ENCODE measurements around the gene ADCK1.
"Not testable (repeated sequence)": the region's sequence is repeated elsewhere in the genome, so short reads cannot be mapped to it uniquely, and the experiment has no call there.

The ADCK1 gene

DNA sequence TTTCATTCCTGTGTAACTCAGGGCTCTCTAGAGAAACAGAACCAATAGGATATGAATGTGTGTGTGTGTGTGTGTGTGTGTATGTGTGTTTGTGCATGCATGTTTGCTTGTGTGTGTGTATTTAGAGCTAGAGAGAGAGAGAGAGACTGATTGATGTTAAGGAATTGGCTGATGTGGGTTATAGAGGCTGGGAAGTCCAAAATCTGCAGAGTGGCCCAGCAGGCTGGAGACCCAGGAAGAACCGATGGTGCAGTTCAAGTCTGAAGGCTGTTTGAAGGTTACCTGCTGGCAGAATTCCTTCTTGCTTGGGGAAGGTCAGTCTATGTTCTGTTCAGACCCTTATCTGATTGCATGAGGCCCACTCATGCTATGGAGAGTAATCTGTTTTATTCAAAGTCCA lies 64.7 kb downstream of the ADCK1 start:
- no peak for DNase-seq (ENCODE audit: low read depth in 2 of 2)

GRCh38 chr14:77865455-77865854 lies 65.5 kb downstream of the ADCK1 start:
- no peak for DNase-seq (ENCODE audit: low read depth in 2 of 2)

DNA sequence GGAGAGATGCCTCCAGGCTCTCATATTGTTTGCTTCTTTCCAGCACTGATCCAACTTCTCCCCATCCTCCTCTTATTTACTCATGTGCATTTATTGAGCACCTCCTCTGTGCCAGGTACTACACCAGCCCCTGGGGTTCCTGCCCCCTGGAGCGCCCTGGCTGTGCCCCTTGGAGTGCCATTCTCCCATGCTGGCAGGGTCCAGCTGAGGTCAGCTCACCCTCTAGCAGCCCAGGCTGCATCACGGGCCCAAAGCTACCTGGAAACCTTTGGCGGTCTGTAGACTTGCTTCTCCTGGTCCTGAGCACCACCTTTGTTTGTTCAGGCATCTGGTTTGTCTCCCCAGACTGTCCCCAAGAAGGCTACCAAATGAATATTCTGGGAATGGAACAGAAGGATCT lies 67.0 kb downstream of the ADCK1 start:
- DNase-seq (ENCODE audit: low read depth in 2 of 2), result no peak

GRCh38 chr14:77867476-77867875 lies 67.6 kb downstream of the ADCK1 start:
- no peak for DNase-seq (ENCODE audit: low read depth in 2 of 2)

GRCh38 chr14:77868552-77869285 lies 68.8 kb downstream of the ADCK1 start:
- DNase-seq (ENCODE audit: low read depth in 2 of 2), result no peak

DNA sequence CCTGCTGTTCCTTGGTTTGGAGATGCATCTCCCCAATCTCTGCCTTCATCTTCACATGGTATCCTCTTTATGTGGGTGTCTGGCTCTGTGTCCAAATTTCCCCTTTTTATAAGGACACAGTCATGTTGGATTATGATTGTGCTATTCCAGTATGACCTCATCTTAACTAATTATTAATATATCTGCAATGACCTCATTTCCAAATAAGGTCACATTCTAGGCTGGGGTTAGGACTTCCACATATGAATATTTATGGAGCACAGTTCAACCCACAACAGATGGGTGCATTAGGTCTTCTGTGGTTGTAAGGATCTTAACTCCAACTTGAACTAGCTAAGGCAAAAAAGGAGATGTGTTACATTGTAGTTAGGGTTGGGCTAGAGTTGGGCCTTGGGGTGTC lies 69.4 kb downstream of the ADCK1 start:
- DNase-seq (ENCODE audit: low read depth in 2 of 2), result no peak

GRCh38 chr14:77870646-77871045 lies 70.7 kb downstream of the ADCK1 start:
- DNase-seq (ENCODE audit: low read depth in 2 of 2), result no peak

GRCh38 chr14:77872152-77872551 lies 72.2 kb downstream of the ADCK1 start:
- no peak for DNase-seq (ENCODE audit: low read depth in 2 of 2)

- no peak for DNase-seq (ENCODE audit: low read depth in 2 of 2)
Measured at GRCh38 chr14:77872983-77873382, 73.1 kb downstream of the ADCK1 start.

DNA sequence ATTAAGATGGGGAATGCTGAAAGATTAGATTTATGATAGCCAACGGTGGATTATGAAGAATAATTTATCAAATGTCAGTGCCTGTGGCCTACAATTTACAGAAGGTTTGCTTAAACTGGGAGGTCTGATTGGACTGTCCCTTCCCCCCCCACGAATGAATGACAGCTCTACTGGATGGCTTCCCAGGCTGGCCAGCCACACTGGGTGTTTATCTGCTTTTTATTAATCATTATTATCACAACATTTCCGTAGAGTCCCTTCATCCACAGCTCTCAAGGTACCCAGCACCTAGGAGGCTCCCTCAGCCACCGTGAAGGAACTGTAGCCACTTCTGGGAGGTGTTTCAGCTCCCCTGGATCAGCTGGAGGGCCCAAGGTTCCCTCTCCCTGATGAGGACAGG lies 78.9 kb downstream of the ADCK1 start:
- no peak for DNase-seq (ENCODE audit: low read depth in 2 of 2)

DNA sequence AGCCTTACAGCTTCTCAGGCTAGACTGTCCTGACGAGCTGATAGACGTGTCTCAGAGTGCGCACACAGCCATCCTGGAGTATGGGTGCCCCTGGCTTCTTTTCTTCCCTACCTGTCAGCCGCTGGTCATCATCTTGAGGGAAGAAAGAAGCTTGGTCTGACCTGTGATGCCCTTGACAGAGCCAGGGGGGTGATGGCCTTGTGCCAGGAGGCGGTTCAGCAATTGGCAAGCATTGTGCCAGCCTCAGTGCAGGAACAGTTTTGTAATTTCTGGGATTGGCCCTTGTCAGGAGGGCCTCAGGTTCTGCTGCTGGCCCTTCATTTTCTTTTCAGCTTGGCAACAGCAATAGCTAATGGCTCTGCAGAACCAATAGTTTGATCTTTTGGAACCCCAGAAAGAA lies 80.1 kb downstream of the ADCK1 start:
- no peak for DNase-seq (ENCODE audit: low read depth in 2 of 2)

DNA sequence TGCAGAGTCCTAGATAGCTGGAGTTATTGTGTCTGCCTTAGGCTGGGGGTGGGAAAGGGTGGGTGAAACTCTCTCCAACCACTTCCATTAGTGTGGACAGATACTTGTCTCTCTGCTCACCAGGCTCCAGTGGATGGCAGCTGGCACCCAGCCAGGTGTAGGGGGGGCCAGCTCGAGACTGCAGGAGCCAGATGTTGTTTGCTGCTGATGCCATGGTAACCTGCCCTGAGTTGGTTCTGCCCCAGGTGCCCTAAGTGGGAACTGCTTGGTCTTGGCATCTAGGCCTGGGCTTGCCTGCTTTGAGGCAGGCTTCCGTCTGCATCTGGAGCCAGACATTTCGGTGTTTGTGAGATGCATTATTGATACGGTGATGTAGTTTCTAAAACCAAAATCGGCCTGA lies 82.2 kb downstream of the ADCK1 start:
- no peak for DNase-seq (ENCODE audit: low read depth in 2 of 2)

GRCh38 chr14:77882636-77883035 lies 82.7 kb downstream of the ADCK1 start:
- no peak for DNase-seq (ENCODE audit: low read depth in 2 of 2)

GRCh38 chr14:77883131-77883846 lies 83.4 kb downstream of the ADCK1 start:
- no peak for DNase-seq (ENCODE audit: low read depth in 2 of 2)

DNA sequence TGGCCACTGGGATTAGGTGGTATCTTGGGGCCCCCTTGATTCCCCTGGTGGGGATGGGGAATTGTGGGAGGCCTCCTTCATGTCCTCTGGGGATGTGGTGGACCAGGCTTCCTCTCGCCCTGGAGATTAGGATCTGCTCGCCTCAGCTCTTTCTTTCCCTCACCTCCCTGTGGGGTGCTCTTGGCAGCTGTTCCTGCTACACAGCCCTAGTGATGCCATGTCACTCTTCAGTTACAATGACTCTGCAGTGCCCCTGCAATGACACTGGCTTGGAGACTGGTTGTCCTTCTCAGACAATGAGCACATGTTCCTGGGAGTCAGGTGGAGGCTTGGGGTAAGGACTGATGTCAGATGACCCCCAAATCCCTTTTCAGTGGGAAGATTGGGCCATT lies 83.9 kb downstream of the ADCK1 start:
- no peak for DNase-seq (ENCODE audit: low read depth in 2 of 2)

GRCh38 chr14:77885367-77885766 lies 85.5 kb downstream of the ADCK1 start:
- no peak for DNase-seq (ENCODE audit: low read depth in 2 of 2)

- no peak for DNase-seq (ENCODE audit: low read depth in 2 of 2)
Measured at GRCh38 chr14:77886010-77886409, 86.1 kb downstream of the ADCK1 start.

GRCh38 chr14:77888903-77889302 lies 89.0 kb downstream of the ADCK1 start:
- not testable (repeated sequence) for DNase-seq (ENCODE audit: low read depth in 2 of 2)

GRCh38 chr14:77889971-77890442 lies 90.1 kb downstream of the ADCK1 start:
- DNase-seq (ENCODE audit: low read depth in 2 of 2), result peak; percentile 41 to 47

DNA sequence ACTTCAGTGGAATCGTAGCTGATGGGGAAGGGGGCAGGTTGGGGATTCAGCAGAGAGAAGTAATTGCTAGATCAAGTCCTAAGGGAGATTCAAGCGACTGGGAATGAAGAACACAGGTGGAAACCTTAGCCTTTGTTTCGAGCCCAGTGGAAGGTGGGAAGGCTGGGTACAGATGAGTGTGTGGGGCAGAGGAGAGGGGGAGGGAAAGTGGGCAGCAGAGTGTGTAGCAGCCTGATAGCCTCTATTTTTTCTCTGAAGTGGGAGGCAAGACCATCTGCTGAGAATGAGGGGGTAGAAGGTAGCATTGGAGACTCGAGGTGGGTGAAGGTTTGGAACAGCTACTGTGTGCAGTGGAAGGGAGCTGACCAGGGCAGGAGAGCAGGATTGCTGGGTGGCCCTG lies 91.0 kb downstream of the ADCK1 start:
- no peak for DNase-seq (ENCODE audit: low read depth in 2 of 2)

DNA sequence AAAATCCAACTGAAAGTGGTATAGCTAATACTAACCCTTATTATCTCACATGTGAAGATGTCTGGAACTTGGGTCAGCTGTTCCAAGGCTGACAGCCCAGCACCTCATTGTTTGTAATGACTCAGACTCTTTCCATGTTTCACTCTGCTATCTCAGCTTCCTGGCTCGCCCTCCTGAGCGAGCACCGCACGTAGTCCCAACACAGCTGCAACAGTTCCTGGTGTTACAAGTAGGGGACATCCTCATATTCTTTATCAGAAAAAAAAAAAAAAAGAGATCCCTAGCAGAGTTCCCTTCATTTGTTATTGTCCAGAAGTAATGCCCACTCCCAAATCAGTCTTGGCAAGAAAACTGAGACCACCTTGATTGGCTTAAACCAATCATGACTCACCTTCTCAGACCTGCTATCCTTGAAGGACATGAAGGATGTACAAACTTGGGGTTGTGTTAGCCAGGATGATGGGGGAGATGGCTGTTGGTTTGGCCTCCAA lies 92.5 kb downstream of the ADCK1 start:
- no peak for DNase-seq (ENCODE audit: low read depth in 2 of 2)

- DNase-seq (ENCODE audit: low read depth in 2 of 2), result no peak
Measured at GRCh38 chr14:77892890-77893484, 93.1 kb downstream of the ADCK1 start.

- DNase-seq (ENCODE audit: low read depth in 2 of 2), result peak in 1 of 2 experiments; percentile 32
Measured at GRCh38 chr14:77897374-77897773, 97.5 kb downstream of the ADCK1 start.

Measured in fibroblast of skin of left biceps (primary cell).